OCI-LY1 (cell line): Measurements from ENCODE around the gene CBY1.

Experiments used
- EZH2 ChIP-seq: fragments of 200-600 bp; sonication (generic), shearing (Covaris generic); IDR thresholded peaks from 2 replicates; pipeline ENCODE4 v1.8.0; 2017; ENCODE audit warnings: borderline replicate concordance, mixed run types, mild to moderate bottlenecking, antibody characterized with exemption, low read length, moderate library complexity, mixed read lengths
- TF ChIP-seq, protein P1 (sequence below): fragments of 200-600 bp; sonication (generic), shearing (Covaris generic); IDR thresholded peaks from 2 replicates; pipeline ENCODE4 v1.5.1; 2017; ENCODE audit warnings: mild to moderate bottlenecking, antibody characterized with exemption, low read length, moderate library complexity, mixed read lengths

DNA sequence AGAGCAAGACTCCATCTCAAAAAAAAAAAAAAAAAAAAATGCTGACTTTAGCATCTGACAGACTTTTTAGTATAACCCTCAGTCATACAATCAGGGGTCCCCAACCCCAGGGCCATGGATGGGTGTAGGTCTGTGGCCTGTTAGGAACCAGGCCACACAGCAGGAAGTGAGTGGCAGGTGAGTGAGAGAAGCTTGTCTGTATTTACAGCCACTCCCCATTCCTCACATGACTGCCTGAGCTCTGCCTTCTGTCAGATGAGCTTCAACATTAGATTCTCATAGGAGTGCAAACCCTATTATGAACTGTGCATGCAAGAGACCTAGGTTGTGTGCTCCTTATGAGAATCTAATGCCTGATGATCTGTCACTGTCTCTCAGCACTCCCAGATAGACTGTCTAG is 3.6 kb upstream of the CBY1 start:
- TF ChIP-seq, protein P1, sequence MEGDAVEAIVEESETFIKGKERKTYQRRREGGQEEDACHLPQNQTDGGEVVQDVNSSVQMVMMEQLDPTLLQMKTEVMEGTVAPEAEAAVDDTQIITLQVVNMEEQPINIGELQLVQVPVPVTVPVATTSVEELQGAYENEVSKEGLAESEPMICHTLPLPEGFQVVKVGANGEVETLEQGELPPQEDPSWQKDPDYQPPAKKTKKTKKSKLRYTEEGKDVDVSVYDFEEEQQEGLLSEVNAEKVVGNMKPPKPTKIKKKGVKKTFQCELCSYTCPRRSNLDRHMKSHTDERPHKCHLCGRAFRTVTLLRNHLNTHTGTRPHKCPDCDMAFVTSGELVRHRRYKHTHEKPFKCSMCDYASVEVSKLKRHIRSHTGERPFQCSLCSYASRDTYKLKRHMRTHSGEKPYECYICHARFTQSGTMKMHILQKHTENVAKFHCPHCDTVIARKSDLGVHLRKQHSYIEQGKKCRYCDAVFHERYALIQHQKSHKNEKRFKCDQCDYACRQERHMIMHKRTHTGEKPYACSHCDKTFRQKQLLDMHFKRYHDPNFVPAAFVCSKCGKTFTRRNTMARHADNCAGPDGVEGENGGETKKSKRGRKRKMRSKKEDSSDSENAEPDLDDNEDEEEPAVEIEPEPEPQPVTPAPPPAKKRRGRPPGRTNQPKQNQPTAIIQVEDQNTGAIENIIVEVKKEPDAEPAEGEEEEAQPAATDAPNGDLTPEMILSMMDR: no peak
- no peak for TF ChIP-seq EZH2
